Activated CD8-positive, alpha-beta memory T cell treated with anti-CD3 and anti-CD28 coated beads, Interleukin-2, amount 10 ng/mL, durations not matched to agents 7 days and 5 days (primary cell): ENCODE measurements around the gene WASL. TPM values are rescaled to one million over a fixed set of nuclear protein-coding genes. Genes with fewer than 3 reads are reported as not detected.
"Not testable (repeated sequence)": the region's sequence is repeated elsewhere in the genome, so short reads cannot be mapped to it uniquely, and the experiment has no call there.

ENCODE experiments used
- ATAC-seq: fragments of 150-1000 bp; cut with Tn5 transposase; one replicate; pipeline ENCODE4 v1.10.0; 2021; ENCODE audit warnings: moderate library complexity
- CTCF ChIA-PET: fragments of 350-600 bp; sonication (Branson Sonifier 250); formaldehyde crosslinking; loops from one replicate; lab custom pipeline; 2021; ENCODE audit warnings: antibody characterized with exemption; lab: Charles Lee
- DNase-seq: peaks from one replicate; pipeline ENCODE4 v3.0.0-alpha.2; 2020
- H3K27ac Mint-ChIP-seq: one replicate; pipeline ENCODE4 v1.8.0; 2021; ENCODE audit warnings: mild to moderate bottlenecking, mixed read lengths
- H3K27me3 Mint-ChIP-seq: one replicate; pipeline ENCODE4 v1.8.0; 2021; ENCODE audit warnings: mixed read lengths
- H3K36me3 Mint-ChIP-seq: one replicate; pipeline ENCODE4 v1.8.0; 2021; ENCODE audit warnings: mild to moderate bottlenecking, mixed read lengths
- H3K4me1 Mint-ChIP-seq: one replicate; pipeline ENCODE4 v1.8.0; 2021; ENCODE audit warnings: mixed read lengths
- H3K4me3 Mint-ChIP-seq: one replicate; pipeline ENCODE4 v1.8.0; 2021; ENCODE audit warnings: mild to moderate bottlenecking, moderate library complexity, mixed read lengths
- H3K9me3 Mint-ChIP-seq: one replicate; pipeline ENCODE4 v1.8.0; 2022; ENCODE audit warnings: low read depth, mixed read lengths
- total RNA-seq, 2 experiments: library from RNA; stranded (reverse); gene quantifications; one replicate each; pipeline ENCODE4 v1.2.3, GENCODE V29; 2021

Gene WASL
- total RNA-seq, 2 experiments from 2014 or later, result 7.6 to 7.8 TPM

GRCh38 chr7:123738808-123739207 lies 10.0 kb downstream of the WASL start:
- CTCF ChIA-PET, result no interaction called here
- H3K27ac Mint-ChIP-seq, result no peak overlapping the region
- H3K4me1 Mint-ChIP-seq, result peaks cover 33% of the 10 kb centered on the region
- H3K4me3 Mint-ChIP-seq, result no peak overlapping the region
- H3K27me3 Mint-ChIP-seq, result no peaks in the 10 kb centered on the region
- H3K36me3 Mint-ChIP-seq, result peaks cover 31% of the 10 kb centered on the region
- DNase-seq, result no peak
- H3K9me3 Mint-ChIP-seq, result peaks cover 12% of the 10 kb centered on the region
- no peak for ATAC-seq

- Mint-ChIP-seq H3K27ac (no peak overlapping the region), H3K27me3 (no peaks in the 10 kb centered on the region), H3K36me3 (peaks cover 35% of the 10 kb centered on the region), H3K4me1 (peaks cover 32% of the 10 kb centered on the region), H3K4me3 (no peak overlapping the region), H3K9me3 (peaks cover 13% of the 10 kb centered on the region)
- no peak for ATAC-seq
- CTCF ChIA-PET, result no interaction called here
- DNase-seq, result no peak
Observed at GRCh38 chr7:123738356-123738755, 10.4 kb downstream of the WASL start.

- not testable (repeated sequence) for H3K4me3 Mint-ChIP-seq
- CTCF ChIA-PET, result interaction anchor here (0.7 to 1.3 kb wide), 2 partner anchors 16 to 36 kb away, joined by 3 to 4 read pairs; no protein-coding TSS in a partner anchor
- H3K36me3 Mint-ChIP-seq, result peaks cover 45% of the 10 kb centered on the region
Observed at GRCh38 chr7:123737168-123737674, 11.6 kb downstream of the WASL start.

GRCh38 chr7:123735539-123735938 lies 13.3 kb downstream of the WASL start:
- Mint-ChIP-seq H3K27ac (no peak overlapping the region), H3K9me3 (peaks cover 26% of the 10 kb centered on the region), H3K36me3 (peaks cover 54% of the 10 kb centered on the region), H3K4me1 (peaks cover 22% of the 10 kb centered on the region), H3K27me3 (no peaks in the 10 kb centered on the region), H3K4me3 (no peak overlapping the region)
- DNase-seq (no peak), ATAC-seq (no peak)
- CTCF ChIA-PET, result interaction anchor here (0.7 to 1.2 kb wide), 2 partner anchors 13 to 19 kb away, joined by 3 read pairs; partner anchors contain the start of gene WASL

More at GRCh38 chr7:123737168-123737674, 11.6 kb downstream of the WASL start:
- not testable (repeated sequence) for H3K27me3 Mint-ChIP-seq, H3K27ac Mint-ChIP-seq, DNase-seq, ATAC-seq
- peaks cover 29% of the 10 kb centered on the region for H3K4me1 Mint-ChIP-seq
- H3K9me3 Mint-ChIP-seq, result peaks cover 18% of the 10 kb centered on the region

- Mint-ChIP-seq H3K36me3 (peaks cover 56% of the 10 kb centered on the region), H3K9me3 (peaks cover 28% of the 10 kb centered on the region), H3K27ac (no peak overlapping the region), H3K4me1 (peaks cover 20% of the 10 kb centered on the region), H3K4me3 (no peak overlapping the region), H3K27me3 (no peaks in the 10 kb centered on the region)
- ATAC-seq (no peak), DNase-seq (no peak)
- CTCF ChIA-PET, result interaction anchor here (0.9 to 1.2 kb wide), 2 partner anchors 11 to 14 kb away, joined by 3 read pairs; partner anchors contain the start of gene WASL
Observed at GRCh38 chr7:123734498-123734897, 14.3 kb downstream of the WASL start.

GRCh38 chr7:123732413-123733091 lies 16.3 kb downstream of the WASL start:
- no peaks in the 10 kb centered on the region for H3K27me3 Mint-ChIP-seq
- DNase-seq (no peak), ATAC-seq (no peak)
- H3K27ac Mint-ChIP-seq, result no peak overlapping the region
- H3K36me3 Mint-ChIP-seq, result peaks cover 58% of the 10 kb centered on the region
- H3K4me1 Mint-ChIP-seq, result peaks cover 26% of the 10 kb centered on the region
- H3K9me3 Mint-ChIP-seq, result peaks cover 26% of the 10 kb centered on the region
- H3K4me3 Mint-ChIP-seq, result no peak overlapping the region
- CTCF ChIA-PET, result no interaction called here

GRCh38 chr7:123729218-123729578 lies 19.6 kb downstream of the WASL start:
- no peak for DNase-seq
- CTCF ChIA-PET, result no interaction called here
- H3K27ac Mint-ChIP-seq, result no peak overlapping the region
- H3K27me3 Mint-ChIP-seq, result no peaks in the 10 kb centered on the region
- no peak overlapping the region for H3K4me3 Mint-ChIP-seq
- H3K9me3 Mint-ChIP-seq, result peaks cover 18% of the 10 kb centered on the region
- no peak for ATAC-seq
- peaks cover 48% of the 10 kb centered on the region for H3K36me3 Mint-ChIP-seq
- H3K4me1 Mint-ChIP-seq, result peaks cover 45% of the 10 kb centered on the region

- peaks cover 12% of the 10 kb centered on the region for H3K9me3 Mint-ChIP-seq
- no peaks in the 10 kb centered on the region for H3K27me3 Mint-ChIP-seq
- H3K36me3 Mint-ChIP-seq, result peaks cover 30% of the 10 kb centered on the region
- CTCF ChIA-PET, result interaction anchor here (1.3 to 1.4 kb wide), 2 partner anchors 14 to 19 kb away, joined by 3 read pairs; no protein-coding TSS in a partner anchor
- ATAC-seq (no peak), DNase-seq (no peak)
- no peak overlapping the region for H3K4me3 Mint-ChIP-seq
- no peak overlapping the region for H3K27ac Mint-ChIP-seq
- peaks cover 39% of the 10 kb centered on the region for H3K4me1 Mint-ChIP-seq
Observed at GRCh38 chr7:123727071-123727837, 21.5 kb downstream of the WASL start.

- Mint-ChIP-seq H3K4me1 (peaks cover 37% of the 10 kb centered on the region), H3K36me3 (peaks cover 23% of the 10 kb centered on the region)
Observed at GRCh38 chr7:123725586-123726171, 23.1 kb downstream of the WASL start.

GRCh38 chr7:123724817-123725253 lies 24.0 kb downstream of the WASL start:
- no peak overlapping the region for H3K4me3 Mint-ChIP-seq
- H3K9me3 Mint-ChIP-seq, result peaks cover 2% of the 10 kb centered on the region
- peaks cover 42% of the 10 kb centered on the region for H3K4me1 Mint-ChIP-seq
- no peaks in the 10 kb centered on the region for H3K27me3 Mint-ChIP-seq
- peaks cover 20% of the 10 kb centered on the region for H3K36me3 Mint-ChIP-seq
- CTCF ChIA-PET, result interaction anchor here (1.3 kb wide), 1 partner anchor 22 kb away, joined by 4 read pairs; no protein-coding TSS in a partner anchor
- H3K27ac Mint-ChIP-seq, result peak overlapping the region; percentile 47
- DNase-seq, result no peak
- ATAC-seq, result peak; percentile 39

More at GRCh38 chr7:123725586-123726171, 23.1 kb downstream of the WASL start:
- H3K4me3 Mint-ChIP-seq, result no peak overlapping the region
- H3K27me3 Mint-ChIP-seq, result no peaks in the 10 kb centered on the region
- DNase-seq (no peak), ATAC-seq (no peak)
- peaks cover 3% of the 10 kb centered on the region for H3K9me3 Mint-ChIP-seq
- CTCF ChIA-PET, result interaction anchor here (1.3 kb wide), 1 partner anchor 23 kb away, joined by 4 read pairs; the partner anchor contains the start of gene WASL
- H3K27ac Mint-ChIP-seq, result no peak overlapping the region

GRCh38 chr7:123723913-123724312 lies 24.9 kb downstream of the WASL start:
- Mint-ChIP-seq H3K9me3 (peaks cover 2% of the 10 kb centered on the region), H3K4me1 (peaks cover 51% of the 10 kb centered on the region), H3K27ac (no peak overlapping the region), H3K4me3 (no peak overlapping the region), H3K27me3 (no peaks in the 10 kb centered on the region), H3K36me3 (peaks cover 17% of the 10 kb centered on the region)
- CTCF ChIA-PET, result interaction anchor here (1.3 to 1.4 kb wide), 3 partner anchors 20 to 25 kb away, joined by 3 to 4 read pairs (median 3); partner anchors contain the start of gene WASL
- DNase-seq, result no peak
- ATAC-seq, result no peak

- CTCF ChIA-PET, result interaction anchor here (1.0 to 1.6 kb wide), 2 partner anchors 17 to 19 kb away, joined by 3 read pairs; no protein-coding TSS in a partner anchor
- not testable (repeated sequence) for DNase-seq, H3K27me3 Mint-ChIP-seq, H3K27ac Mint-ChIP-seq, H3K36me3 Mint-ChIP-seq, ATAC-seq, H3K4me3 Mint-ChIP-seq, H3K9me3 Mint-ChIP-seq
- H3K4me1 Mint-ChIP-seq, result peaks cover 37% of the 10 kb centered on the region
Observed at GRCh38 chr7:123720527-123720926, 28.3 kb downstream of the WASL start.
